HG03097 (cell line): Measurements from ENCODE around the gene CSTF2.
A peak's percentile ranks its signal among the peaks of the same experiment; 100 is the strongest.
"Not testable (repeated sequence)": the region's sequence is repeated elsewhere in the genome, so short reads cannot be mapped to it uniquely, and the experiment has no call there.

Experiments used
- ATAC-seq: cut with Tn5 transposase; IDR thresholded peaks from one replicate; pipeline ENCODE4 v1.9.1; 2021; ENCODE audit not compliant: unreplicated experiment, low FRiP score

Gene CSTF2, protein sequence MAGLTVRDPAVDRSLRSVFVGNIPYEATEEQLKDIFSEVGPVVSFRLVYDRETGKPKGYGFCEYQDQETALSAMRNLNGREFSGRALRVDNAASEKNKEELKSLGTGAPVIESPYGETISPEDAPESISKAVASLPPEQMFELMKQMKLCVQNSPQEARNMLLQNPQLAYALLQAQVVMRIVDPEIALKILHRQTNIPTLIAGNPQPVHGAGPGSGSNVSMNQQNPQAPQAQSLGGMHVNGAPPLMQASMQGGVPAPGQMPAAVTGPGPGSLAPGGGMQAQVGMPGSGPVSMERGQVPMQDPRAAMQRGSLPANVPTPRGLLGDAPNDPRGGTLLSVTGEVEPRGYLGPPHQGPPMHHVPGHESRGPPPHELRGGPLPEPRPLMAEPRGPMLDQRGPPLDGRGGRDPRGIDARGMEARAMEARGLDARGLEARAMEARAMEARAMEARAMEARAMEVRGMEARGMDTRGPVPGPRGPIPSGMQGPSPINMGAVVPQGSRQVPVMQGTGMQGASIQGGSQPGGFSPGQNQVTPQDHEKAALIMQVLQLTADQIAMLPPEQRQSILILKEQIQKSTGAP

DNA sequence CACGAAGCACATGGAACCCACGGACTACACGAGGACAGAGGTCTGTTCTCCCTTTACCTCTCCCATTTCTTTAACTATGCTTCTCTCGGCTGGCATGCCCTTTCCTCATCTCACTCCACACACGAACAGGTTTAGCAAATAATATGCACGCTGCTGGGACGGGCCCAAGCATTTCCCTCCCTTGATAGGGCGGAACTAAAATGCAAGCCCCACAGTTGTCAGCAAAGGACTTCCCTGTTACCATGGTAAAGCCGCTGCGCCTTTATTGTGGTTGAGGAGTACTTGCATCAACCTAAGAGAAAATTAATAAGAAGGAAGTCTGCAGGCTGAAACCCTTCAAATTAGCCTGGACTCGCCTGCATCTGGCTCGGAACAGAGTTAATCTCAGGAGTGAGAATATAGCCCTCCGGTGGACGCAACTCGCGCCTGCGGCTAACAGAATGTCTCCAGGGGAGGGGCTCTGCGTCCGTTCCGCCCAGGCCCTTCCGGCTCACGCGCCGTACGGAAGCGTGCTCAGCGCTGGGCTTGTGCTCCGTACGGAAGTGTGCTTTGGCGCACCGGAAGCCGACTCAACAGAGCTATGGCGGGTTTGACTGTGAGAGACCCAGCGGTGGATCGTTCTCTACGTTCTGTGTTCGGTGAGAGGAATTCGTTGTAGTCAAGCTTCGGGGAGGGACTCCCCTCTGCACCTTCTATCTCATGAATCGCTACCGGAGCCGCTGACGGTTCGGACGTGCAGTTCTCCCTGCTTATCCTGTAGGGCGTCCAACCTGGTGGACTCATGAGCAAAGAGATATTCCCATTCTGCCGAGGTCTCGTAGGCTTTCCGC is at the start of gene CSTF2:
Gene CSTF2 (plus strand): TSS at position 555 of the 830 bp plus-strand sequence. CDS start 26 bp downstream, at position 581.
- peak; percentile 99 for ATAC-seq

- ATAC-seq: not testable (repeated sequence)
Observed at GRCh38 chrX:100796371-100796770, 23.8 kb upstream of the CSTF2 start.

- ATAC-seq: no peak
Observed at GRCh38 chrX:100797359-100797758, 22.8 kb upstream of the CSTF2 start.

- ATAC-seq: no peak
Observed at GRCh38 chrX:100798484-100799214, 21.5 kb upstream of the CSTF2 start.

DNA sequence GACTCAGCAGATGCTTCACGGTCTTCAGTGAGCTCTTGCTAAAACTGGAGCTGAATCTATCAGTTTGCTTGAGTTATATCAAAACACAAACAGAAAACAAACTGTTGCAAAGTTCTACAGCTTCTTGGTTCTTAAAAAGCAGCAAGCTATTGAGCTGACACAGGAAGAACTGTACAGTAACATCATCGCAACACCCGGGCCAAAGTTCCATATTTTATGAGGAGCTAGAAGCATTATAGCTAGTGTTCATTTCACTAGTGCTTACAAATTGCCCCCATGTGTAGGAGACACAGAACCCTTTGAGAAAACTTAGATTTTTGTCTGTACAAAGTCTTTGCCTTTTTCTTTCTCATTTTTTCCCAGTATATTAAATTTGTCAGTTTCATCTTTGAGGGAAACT is 17.3 kb upstream of the CSTF2 start:
- ATAC-seq: no peak

- ATAC-seq: no peak
Observed at GRCh38 chrX:100804780-100805179, 15.4 kb upstream of the CSTF2 start.

DNA sequence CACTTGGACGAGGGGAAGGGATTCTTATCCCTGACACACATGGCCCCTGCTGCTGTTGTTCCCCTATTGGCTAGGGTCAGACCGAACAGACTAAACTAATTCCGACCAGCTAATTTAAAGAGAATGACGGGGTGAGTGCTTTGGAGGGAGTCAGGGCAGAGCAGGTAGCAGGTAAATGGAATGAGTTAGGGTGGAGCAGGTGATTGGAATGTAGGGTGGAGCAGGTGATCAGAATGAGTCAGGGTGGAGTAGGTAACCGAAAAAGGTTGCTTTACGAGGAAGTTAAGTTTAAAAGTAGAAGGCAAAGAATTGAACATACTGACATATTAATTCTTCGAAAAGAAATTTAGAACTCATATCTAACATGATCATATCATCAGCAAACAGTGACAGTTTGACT is 11.9 kb upstream of the CSTF2 start:
- not testable (repeated sequence) for ATAC-seq

DNA sequence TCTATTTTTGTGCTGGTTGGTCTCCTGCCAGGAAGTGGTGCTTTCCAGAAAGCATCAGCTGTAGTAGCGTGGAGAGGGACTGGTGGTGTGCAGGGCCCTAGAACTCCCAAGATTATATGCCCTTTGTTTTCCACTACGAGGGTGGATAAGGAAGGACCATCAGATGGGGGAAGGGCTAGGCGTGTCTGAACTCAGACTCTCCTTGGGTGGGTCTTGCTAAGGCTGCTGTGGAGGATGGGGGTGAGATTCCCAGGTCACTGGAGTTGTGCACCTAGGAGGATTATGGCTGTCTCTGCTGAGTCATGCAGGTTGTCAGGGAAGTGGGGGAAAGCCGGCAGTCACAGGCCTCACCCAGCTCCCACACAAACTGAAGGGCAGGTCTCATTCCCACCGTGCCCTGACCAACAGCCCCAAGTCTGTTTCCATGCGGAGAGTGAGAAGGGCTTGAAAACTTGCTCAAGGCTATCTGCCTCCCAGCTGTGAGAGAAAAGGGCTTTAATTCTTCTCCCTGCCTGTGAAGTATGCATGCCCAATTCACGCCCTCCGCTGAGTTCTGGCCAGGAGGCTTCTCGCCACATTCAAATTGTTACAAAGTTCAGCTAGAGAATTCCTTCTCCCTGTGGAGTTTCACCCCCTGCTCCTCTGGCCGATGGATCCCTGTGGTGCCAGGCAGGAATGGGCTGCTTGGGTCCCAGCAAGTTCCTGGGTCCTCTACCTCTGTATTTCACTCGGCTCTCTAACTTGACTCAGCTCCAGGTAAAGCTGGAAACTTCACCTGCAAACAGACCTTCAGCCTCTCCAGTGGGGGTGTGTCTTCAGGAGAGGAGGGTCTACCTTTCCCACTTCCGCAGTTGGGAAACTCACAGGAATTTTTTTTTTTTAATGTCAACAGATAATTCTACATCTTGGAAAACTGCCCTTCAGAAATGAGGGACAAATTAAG is 7.7 kb upstream of the CSTF2 start:
- ATAC-seq: no peak

- no peak for ATAC-seq
Observed at GRCh38 chrX:100817340-100817739, 2.9 kb upstream of the CSTF2 start.

DNA sequence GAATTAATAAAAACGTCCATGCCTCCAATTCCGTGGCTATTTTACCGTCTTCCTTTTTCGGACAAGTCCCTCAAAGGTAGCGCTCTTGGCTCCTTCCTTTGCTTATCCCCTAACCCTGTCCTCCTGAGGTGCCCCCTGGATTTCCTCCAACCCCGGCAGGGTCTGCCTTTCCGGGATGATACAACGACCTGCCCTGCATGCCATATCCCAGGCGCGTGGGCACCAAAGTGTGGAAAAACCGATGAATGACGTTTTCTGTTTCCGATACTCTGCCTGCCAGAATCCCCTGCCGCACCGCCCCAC is 706 bp upstream of the CSTF2 start:
- ATAC-seq: no peak

- ATAC-seq: peak; percentile 67
Observed at GRCh38 chrX:100829730-100830129, 9.5 kb downstream of the CSTF2 start.

DNA sequence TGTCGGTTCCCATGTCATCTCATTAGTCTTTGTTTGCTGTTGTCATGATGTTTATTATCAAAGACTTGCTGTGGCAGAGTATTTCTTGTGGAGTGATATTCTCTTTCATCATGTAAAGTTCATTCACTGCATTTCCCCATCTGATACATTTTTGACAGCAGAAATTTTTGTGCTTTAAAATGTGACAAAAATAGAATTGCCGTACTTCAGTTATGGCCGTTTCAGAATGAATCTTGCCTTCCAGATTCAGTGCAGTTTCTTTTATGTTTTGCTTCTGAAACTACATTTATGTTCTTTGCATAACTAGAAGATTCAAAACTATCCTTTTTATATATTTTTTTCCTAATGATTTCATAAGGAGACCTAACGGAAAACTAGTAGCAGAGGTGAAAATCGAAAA is 10.0 kb downstream of the CSTF2 start:
- ATAC-seq: no peak

DNA sequence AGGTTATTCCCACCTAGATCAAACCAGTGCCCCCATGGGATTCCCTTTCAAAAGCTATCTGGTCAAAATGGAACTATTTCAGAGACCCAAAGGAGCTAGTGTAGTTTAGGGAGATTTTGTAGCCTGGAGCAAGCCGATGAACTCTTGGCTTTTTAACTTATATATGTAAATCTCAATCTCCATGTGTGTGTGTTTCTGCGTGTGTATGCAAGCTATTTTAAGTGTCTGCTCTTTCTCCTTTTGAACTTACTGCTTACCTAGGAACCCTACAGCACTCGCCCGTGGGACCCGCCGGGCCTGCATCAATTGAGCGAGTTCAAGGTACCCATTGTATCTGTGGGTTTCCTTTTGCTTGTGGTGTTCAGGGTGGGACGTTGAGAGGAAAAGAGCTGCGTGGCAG is 10.4 kb downstream of the CSTF2 start:
- ATAC-seq: no peak

DNA sequence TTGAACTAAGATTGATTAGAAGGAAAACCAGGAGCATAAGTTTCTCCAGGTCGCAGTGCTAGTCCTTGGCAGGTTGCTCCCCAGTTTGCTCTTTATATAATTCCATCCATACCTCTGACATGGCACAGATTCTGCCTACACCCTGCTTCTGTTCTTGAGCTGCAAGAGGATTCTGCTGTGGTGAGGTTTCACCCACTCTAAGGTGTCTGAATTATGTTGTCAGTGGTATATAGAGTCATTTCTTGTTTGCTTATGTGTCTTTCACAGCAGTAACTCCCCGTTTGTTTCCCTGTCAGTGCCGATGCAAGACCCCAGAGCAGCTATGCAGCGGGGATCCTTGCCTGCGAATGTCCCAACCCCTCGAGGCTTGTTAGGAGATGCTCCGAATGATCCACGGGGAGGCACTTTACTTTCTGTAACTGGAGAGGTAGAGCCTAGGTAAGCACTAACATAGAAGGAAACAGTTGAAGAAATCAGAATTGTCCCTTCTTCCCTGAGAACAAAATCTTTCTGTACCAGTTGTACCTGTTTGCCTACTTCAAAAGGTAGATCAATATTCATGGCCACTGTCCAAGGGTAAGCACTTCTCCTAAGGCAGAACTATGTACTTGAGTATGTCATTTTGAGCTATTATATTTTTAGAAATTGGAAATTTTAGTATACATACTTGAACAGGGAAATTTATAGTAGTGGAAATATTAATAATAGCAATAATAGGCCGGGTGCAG is 11.2 kb downstream of the CSTF2 start:
- ATAC-seq: no peak

DNA sequence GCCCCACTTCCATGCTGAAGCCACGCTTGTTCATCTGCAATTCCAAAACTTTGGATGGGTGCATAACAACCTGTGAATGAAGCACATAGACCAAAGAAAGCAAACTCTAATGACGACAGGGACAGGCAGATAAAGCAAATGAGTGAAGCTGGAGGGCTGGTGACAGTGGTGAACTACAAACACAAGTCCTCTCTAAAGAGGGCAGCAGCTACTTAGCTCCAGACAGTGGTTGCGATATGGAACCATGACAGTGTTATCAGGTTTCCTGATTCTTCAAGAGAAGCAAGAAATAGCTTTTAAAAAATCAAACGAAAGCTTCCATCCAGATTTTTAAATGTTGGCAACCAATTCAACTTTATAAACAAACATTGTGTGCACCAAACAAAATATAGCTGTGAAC is 30.1 kb downstream of the CSTF2 start:
- ATAC-seq: no peak

GRCh38 chrX:100852810-100853209 is 32.6 kb downstream of the CSTF2 start:
- no peak for ATAC-seq

GRCh38 chrX:100863326-100863864 is 43.2 kb downstream of the CSTF2 start:
- ATAC-seq: no peak

GRCh38 chrX:100864657-100865391 is 44.6 kb downstream of the CSTF2 start:
- ATAC-seq: no peak
